Heart left ventricle (tissue), 13 donors: Measurements from ENCODE around the gene GREB1.

ENCODE experiments used
- CTCF ChIP-seq, 12 donors: fragments of 200-600 bp; sonication (generic) in 4 of 12; IDR thresholded peaks; one replicate each; pipeline versions ENCODE4 v1.5.0 to v1.8.0; 2018 to 2022; ENCODE audit warnings: antibody characterized with exemption in 12 of 12, mild to moderate bottlenecking in 5 of 12
- POLR2A ChIP-seq, 2 donors: fragments of 450-650 bp; IDR thresholded peaks; one replicate each; pipeline ENCODE4 v1.6.1; 2017; ENCODE audit warnings: antibody characterized with exemption in 2 of 2, mild to moderate bottlenecking in 2 of 2, moderate library complexity in 2 of 2
- donor health status: ischemic (EF 13 %, LVEDD 7.1; RV severe dilation, severe dysfunction).
- donor health status: DM: no; HTN: yes; CAD: no.
- donor health status: DM: no; HTN: no; CAD: no.
- donor health status: ischemic (EF 25% LVEDD 6.9; RV normal size, moderate dysfunction).
- donor health status: ischemic (EF 25% LVEDD 5.7; RV mildly dilated, moderate dysfunction).
- donor health status: ischemic (EF 35%, LVEDD 5.7; RV mildly dilated, moderate dysfunction).
- donor health status: nonischemic (EF 11% LVEDD 7.7; RV severe dilation, severe dysfunction).
- donor health status: DM: yes; HTN: yes; CAD: no.
- donor health status: PGD.
- donor health status: ischemic (EF 29% LVEDD 5.4; RV normal size, mild dysfunction).
- donor health status: nonischemic (EF 23%, LVEDD 6.1; RV moderate dilation, normal function).

- no peak for TF ChIP-seq CTCF (IDR thresholded peaks at IDR 0.05)
- no peak for TF ChIP-seq POLR2A (IDR thresholded peaks at IDR 0.05)
Observed at GRCh38 chr2:11651856-11652548, 118.2 kb downstream of the GREB1 start.
